PC-9 (cell line): ENCODE results near the gene RSPH4A. TPM values are rescaled to one million over a fixed set of nuclear protein-coding genes. Genes with fewer than 3 reads are reported as not detected.

Experiments used
- BruUV-seq: library from RNA; stranded (reverse); fragments of 400-500 nt; replicated peaks from 2 replicates; lab custom pipeline; 2021; lab: Mats Ljungman, UMichigan
- CTCF ChIA-PET: fragments of 300-600 bp; sonication (Branson Sonifier 250); formaldehyde crosslinking; loops from one replicate; lab custom pipeline; 2022; ENCODE audit warnings: antibody characterized with exemption; lab: Charles Lee
- POLR2A ChIA-PET: fragments of 300-600 bp; sonication (Branson Sonifier 250); formaldehyde crosslinking; loops from one replicate; lab custom pipeline; 2022; ENCODE audit warnings: antibody characterized with exemption; ENCODE audit not compliant: unreplicated experiment; lab: Charles Lee
- DNase-seq, 2 experiments: peaks; one replicate each; pipeline versions ENCODE4 v3.0.0 to v3.0.0-alpha.2; 2015 to 2022; ENCODE audit warnings: mixed read lengths in 1 of 2
- H2AFZ ChIP-seq: fragments of 200-600 bp; sonication (generic); 2 replicates; pipeline ENCODE4 v1.8.1; 2017; ENCODE audit warnings: antibody characterized with exemption
- H3F3A ChIP-seq: fragments of 200-600 bp; sonication (generic); 2 replicates; pipeline ENCODE4 v1.8.1; 2017; ENCODE audit warnings: antibody characterized with exemption, mild to moderate bottlenecking, low read depth; ENCODE audit not compliant: insufficient read depth
- H3K27ac ChIP-seq: fragments of 200-600 bp; sonication (generic); 2 replicates; pipeline ENCODE4 v1.6.1; 2016; ENCODE audit warnings: mixed run types
- H3K27me3 ChIP-seq: fragments of 200-600 bp; sonication (generic); 2 replicates; pipeline ENCODE4 v1.6.1; 2016; ENCODE audit warnings: low read depth, mixed run types; ENCODE audit not compliant: insufficient read depth
- H3K36me3 ChIP-seq: fragments of 200-600 bp; sonication (generic); 2 replicates; pipeline ENCODE4 v1.6.1; 2016; ENCODE audit warnings: low read depth, mixed run types
- H3K4me1 ChIP-seq: fragments of 200-600 bp; sonication (generic); replicated peaks from 2 replicates; pipeline ENCODE4 v1.6.1; 2016; ENCODE audit warnings: mixed run types; ENCODE audit not compliant: insufficient read depth
- H3K4me2 ChIP-seq: fragments of 200-600 bp; sonication (generic); 2 replicates; pipeline ENCODE4 v1.6.1; 2017; ENCODE audit warnings: mixed run types
- H3K4me3 ChIP-seq: fragments of 200-600 bp; sonication (generic); 2 replicates; pipeline ENCODE4 v1.6.1; 2016; ENCODE audit warnings: mixed run types
- H3K79me2 ChIP-seq: fragments of 200-600 bp; sonication (generic); 2 replicates; pipeline ENCODE4 v1.6.1; 2017; ENCODE audit warnings: low read depth, mixed run types
- H3K9me2 ChIP-seq: fragments of 200-600 bp; sonication (generic); 2 replicates; pipeline ENCODE4 v1.8.1; 2017; ENCODE audit warnings: mild to moderate bottlenecking; ENCODE audit not compliant: insufficient read depth
- H3K9me3 ChIP-seq: fragments of 200-600 bp; sonication (generic); 2 replicates; pipeline ENCODE4 v1.8.1; 2016; ENCODE audit warnings: low read depth; ENCODE audit not compliant: insufficient read depth
- H4K20me1 ChIP-seq: fragments of 200-600 bp; sonication (generic); 2 replicates; pipeline ENCODE4 v1.8.1; 2017; ENCODE audit not compliant: insufficient read depth
- EZH2 ChIP-seq: fragments of 200-600 bp; sonication (generic); IDR thresholded peaks from 2 replicates; pipeline ENCODE4 v1.8.0; 2017; ENCODE audit warnings: antibody characterized with exemption, low read depth
- intact Hi-C: fragments of 100-400 bp; cut with micrococcal nuclease; formaldehyde crosslinking; loops from one replicate; pipeline ENCODE4 v1.10.0; 2022; ENCODE audit not compliant: unreplicated experiment
- total RNA-seq: library from RNA; stranded (reverse); gene quantifications from 2 replicates; pipeline ENCODE4 v1.2.3, GENCODE V29; 2021
- TF ChIP-seq, protein P1 (sequence below): fragments of 200-600 bp; sonication (generic); conservative IDR thresholded peaks from 2 replicates; pipeline ENCODE4 v1.6.1; 2017; ENCODE audit warnings: mixed run types, antibody characterized with exemption, mild to moderate bottlenecking, moderate library complexity

RSPH4A gene
- total RNA-seq, 1 experiment from 2014 or later: 0.24 TPM

DNA sequence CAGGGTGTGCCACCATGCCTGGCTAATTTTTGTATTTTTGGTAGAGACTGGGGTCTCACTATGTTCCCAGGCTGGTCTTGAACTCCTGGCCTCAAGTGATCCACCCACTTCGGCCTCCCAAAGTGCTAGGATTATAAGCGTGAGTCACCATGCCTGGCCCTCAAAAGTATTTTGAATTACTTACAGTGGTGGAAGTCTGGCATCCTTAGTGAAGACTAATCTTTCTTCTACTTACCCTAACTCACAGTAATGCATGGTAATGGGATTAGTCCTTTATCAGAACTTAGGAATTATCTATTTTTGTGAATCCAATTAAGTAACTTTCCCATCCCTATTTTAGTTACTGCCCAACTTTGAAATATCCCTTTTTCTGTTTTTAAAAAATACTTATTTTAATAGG is 41.1 kb upstream of the RSPH4A start:
- DNase-seq: no peak
- Histone ChIP-seq H3K27ac (no peak overlapping the region), H3K4me1 (peaks cover 15% of the 10 kb centered on the region), H3K9me2 (no peaks in the 10 kb centered on the region), H3K36me3 (peaks cover 5% of the 10 kb centered on the region; the same call in 1 of the 2 replicates), H3K79me2 (peaks cover 73% of the 10 kb centered on the region), H3K27me3 (no peaks in the 10 kb centered on the region), H3K4me2 (no peak overlapping the region), H3K4me3 (no peak overlapping the region), H2AFZ (no peak overlapping the region), H3F3A (peaks cover 8% of the 10 kb centered on the region; the same call in 1 of the 2 replicates), H4K20me1 (no peaks in the 10 kb centered on the region), H3K9me3 (no peaks in the 10 kb centered on the region)
- ChIA-PET POLR2A (no interaction called here), CTCF (no interaction called here)
- BruUV-seq: no TSS peak
- intact Hi-C loops: no loop called here
- TF ChIP-seq, protein P1, sequence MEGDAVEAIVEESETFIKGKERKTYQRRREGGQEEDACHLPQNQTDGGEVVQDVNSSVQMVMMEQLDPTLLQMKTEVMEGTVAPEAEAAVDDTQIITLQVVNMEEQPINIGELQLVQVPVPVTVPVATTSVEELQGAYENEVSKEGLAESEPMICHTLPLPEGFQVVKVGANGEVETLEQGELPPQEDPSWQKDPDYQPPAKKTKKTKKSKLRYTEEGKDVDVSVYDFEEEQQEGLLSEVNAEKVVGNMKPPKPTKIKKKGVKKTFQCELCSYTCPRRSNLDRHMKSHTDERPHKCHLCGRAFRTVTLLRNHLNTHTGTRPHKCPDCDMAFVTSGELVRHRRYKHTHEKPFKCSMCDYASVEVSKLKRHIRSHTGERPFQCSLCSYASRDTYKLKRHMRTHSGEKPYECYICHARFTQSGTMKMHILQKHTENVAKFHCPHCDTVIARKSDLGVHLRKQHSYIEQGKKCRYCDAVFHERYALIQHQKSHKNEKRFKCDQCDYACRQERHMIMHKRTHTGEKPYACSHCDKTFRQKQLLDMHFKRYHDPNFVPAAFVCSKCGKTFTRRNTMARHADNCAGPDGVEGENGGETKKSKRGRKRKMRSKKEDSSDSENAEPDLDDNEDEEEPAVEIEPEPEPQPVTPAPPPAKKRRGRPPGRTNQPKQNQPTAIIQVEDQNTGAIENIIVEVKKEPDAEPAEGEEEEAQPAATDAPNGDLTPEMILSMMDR: no peak
- no peak for TF ChIP-seq EZH2

GRCh38 chr6:116577486-116577885 is 38.8 kb upstream of the RSPH4A start:
- Histone ChIP-seq H3K27ac (no peak overlapping the region), H4K20me1 (no peaks in the 10 kb centered on the region), H3K79me2 (peaks cover 59% of the 10 kb centered on the region), H3K27me3 (no peaks in the 10 kb centered on the region), H2AFZ (no peak overlapping the region), H3K4me2 (no peak overlapping the region), H3K9me3 (no peaks in the 10 kb centered on the region), H3F3A (no peaks in the 10 kb centered on the region; the same call in 1 of the 2 replicates), H3K36me3 (peaks cover 12% of the 10 kb centered on the region), H3K9me2 (no peaks in the 10 kb centered on the region), H3K4me1 (peaks cover 13% of the 10 kb centered on the region), H3K4me3 (no peak overlapping the region)
- DNase-seq: no peak
- intact Hi-C loops: no loop called here
- TF ChIP-seq, protein P1: no peak
- TF ChIP-seq EZH2: no peak
- no TSS peak for BruUV-seq
- ChIA-PET POLR2A (no interaction called here), CTCF (no interaction called here)

GRCh38 chr6:116578335-116578734 is 37.9 kb upstream of the RSPH4A start:
- no peaks in the 10 kb centered on the region for H3K9me3 ChIP-seq
- peaks cover 12% of the 10 kb centered on the region for H3K36me3 ChIP-seq
- peaks cover 4% of the 10 kb centered on the region for H3K4me1 ChIP-seq
- ChIA-PET CTCF (no interaction called here), POLR2A (no interaction called here)
- no peak overlapping the region for H3K27ac ChIP-seq
- H3F3A ChIP-seq: no peaks in the 10 kb centered on the region; the same call in 1 of the 2 replicates
- no peaks in the 10 kb centered on the region for H3K9me2 ChIP-seq
- DNase-seq: no peak
- H3K4me2 ChIP-seq: no peak overlapping the region
- peaks cover 50% of the 10 kb centered on the region for H3K79me2 ChIP-seq
- no peak for TF ChIP-seq EZH2
- TF ChIP-seq, protein P1: no peak
- intact Hi-C loops: no loop called here
- H2AFZ ChIP-seq: no peak overlapping the region
- no TSS peak for BruUV-seq
- no peaks in the 10 kb centered on the region for H3K27me3 ChIP-seq
- no peaks in the 10 kb centered on the region for H4K20me1 ChIP-seq
- no peak overlapping the region for H3K4me3 ChIP-seq
